Fibroblast of skin of back (primary cell): Measurements from ENCODE around the gene SLC38A4.
A peak's percentile ranks its signal among the peaks of the same experiment; 100 is the strongest.
"Not testable (repeated sequence)": the region's sequence is repeated elsewhere in the genome, so short reads cannot be mapped to it uniquely, and the experiment has no call there.

Source experiments
- DNase-seq: peaks from one replicate; pipeline ENCODE4 v3.0.0-alpha.2; 2013

Gene SLC38A4

GRCh38 chr12:46775796-46776195 lies 50.0 kb downstream of the SLC38A4 start:
- DNase-seq, result no peak

- DNase-seq, result no peak
Observed at GRCh38 chr12:46774322-46774633, 51.5 kb downstream of the SLC38A4 start.

GRCh38 chr12:46773586-46774321 lies 52.0 kb downstream of the SLC38A4 start:
- peak; percentile 88 for DNase-seq

DNA sequence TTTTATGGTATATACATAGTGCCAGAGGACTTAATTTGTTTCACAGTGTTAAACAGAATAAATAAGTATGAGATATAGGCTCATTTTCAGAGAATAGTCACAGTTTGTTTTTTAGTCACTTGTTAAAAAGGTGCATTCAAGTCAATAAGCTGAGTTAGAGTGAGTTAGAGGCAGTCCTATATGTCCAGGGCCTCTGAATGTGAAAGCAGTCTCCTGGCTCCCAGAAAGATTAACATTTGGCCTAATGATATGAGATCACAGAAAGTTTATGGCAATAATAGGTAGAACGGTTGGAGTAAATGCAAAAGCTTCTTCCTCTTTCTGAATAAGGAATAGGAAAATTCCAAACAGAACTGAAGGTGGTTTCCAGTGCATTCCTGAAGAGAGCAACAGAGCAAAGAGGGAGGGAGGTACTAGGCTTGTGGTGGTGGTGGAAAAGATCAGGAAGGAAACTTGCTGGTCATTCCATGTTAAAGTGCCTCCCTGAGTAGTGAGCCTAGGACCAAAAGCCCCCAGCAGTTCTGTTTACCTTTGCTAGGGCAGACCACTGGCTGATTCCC lies 54.4 kb downstream of the SLC38A4 start:
- DNase-seq, result peak; percentile 66

DNA sequence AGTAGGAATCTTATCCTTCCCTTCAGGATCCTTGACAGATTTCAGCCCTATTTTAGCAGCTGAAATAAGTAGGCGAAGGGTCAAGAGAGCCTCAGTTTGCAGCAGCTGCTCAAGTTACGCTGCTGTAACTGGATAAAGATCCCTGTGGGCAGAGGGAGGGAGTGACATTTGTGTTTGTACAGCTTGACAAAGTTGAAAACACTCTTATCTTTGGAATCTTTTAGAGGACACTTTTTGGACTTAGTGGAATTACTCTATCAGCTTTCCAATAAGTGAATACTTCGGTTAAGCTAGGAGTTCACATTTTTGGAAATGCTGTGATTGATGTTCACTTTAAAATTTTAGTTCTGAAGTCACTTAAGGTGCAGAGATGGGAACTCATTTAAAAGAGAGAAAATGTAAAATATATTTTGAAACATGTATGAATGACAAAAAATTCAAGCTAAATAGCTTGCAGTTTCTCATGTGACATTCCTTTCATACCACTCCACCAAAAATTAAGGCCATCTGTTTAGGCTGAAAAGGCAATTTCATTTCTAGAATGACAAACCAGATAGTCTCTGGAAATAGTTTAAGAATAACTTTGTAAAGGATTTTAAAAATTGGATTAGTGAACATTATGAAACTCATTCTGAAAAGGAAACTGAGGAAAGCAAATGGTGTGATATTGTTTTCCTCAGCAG lies 55.2 kb downstream of the SLC38A4 start:
- DNase-seq, result peak; percentile 74

GRCh38 chr12:46764005-46764404 lies 61.8 kb downstream of the SLC38A4 start:
- no peak for DNase-seq

- DNase-seq, result no peak
Observed at GRCh38 chr12:46763230-46763629, 62.6 kb downstream of the SLC38A4 start.

GRCh38 chr12:46754550-46754949 lies 71.2 kb downstream of the SLC38A4 start:
- no peak for DNase-seq

GRCh38 chr12:46752396-46752795 lies 73.4 kb downstream of the SLC38A4 start:
- DNase-seq, result no peak

GRCh38 chr12:46751173-46751572 lies 74.6 kb downstream of the SLC38A4 start:
- no peak for DNase-seq

GRCh38 chr12:46749322-46749721 lies 76.5 kb downstream of the SLC38A4 start:
- DNase-seq, result no peak

DNA sequence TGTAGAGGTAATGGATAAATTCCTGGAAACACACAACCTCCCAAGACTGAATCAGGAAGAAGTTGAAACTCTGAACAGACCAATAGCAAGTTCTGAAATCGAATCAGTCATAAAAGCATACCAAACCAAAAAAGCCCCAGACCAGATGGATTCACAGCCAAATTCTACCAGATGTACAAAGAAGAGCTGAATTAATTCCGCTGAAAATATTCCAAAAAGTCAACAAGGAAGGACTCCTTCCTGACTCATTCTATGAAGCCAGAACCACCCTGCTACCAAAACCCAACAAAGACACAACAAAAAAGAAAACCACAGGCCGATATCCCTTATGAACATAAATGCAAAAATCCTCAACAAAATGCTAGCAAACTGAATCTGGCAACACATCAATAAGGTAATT lies 81.5 kb downstream of the SLC38A4 start:
- DNase-seq, result peak; percentile 53

DNA sequence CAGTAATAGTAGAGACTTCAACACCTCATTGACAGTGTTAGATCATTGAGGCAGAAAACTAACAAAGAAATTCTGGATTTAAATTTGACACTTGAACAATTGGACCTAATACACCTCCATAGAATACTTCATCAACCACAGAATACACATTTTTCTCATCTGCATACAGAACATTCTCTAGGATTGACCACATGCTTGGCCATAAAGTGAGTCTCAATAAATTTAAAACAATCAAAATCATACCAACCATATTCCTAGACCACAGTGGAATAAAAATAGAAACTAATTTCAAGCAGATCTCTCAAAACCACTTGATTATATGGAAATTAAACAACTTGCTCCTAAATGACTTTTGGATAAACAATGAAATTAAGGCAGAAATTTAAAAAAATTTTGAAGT lies 82.3 kb downstream of the SLC38A4 start:
- DNase-seq, result peak; percentile 61

GRCh38 chr12:46742271-46742670 lies 83.5 kb downstream of the SLC38A4 start:
- DNase-seq, result not testable (repeated sequence)

DNA sequence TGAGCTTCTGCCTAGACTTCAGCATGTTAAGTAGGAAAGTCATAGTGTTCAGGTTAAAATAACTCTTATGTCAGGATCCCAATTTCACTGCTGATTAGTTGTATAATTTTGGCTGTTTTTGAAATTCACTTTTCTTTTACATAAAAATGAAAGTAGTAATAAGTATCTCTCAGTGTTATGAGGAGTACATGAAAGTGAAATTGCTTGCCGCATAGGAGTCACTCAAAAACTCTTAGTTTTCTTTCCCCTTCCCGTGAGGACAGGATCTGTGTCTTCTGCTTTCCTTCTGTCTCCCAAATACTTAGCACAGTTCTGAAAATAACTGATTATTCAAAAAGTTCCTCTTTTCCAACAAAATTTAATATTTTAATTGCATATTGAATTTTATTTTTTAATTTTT lies 100.5 kb downstream of the SLC38A4 start:
- DNase-seq, result no peak

DNA sequence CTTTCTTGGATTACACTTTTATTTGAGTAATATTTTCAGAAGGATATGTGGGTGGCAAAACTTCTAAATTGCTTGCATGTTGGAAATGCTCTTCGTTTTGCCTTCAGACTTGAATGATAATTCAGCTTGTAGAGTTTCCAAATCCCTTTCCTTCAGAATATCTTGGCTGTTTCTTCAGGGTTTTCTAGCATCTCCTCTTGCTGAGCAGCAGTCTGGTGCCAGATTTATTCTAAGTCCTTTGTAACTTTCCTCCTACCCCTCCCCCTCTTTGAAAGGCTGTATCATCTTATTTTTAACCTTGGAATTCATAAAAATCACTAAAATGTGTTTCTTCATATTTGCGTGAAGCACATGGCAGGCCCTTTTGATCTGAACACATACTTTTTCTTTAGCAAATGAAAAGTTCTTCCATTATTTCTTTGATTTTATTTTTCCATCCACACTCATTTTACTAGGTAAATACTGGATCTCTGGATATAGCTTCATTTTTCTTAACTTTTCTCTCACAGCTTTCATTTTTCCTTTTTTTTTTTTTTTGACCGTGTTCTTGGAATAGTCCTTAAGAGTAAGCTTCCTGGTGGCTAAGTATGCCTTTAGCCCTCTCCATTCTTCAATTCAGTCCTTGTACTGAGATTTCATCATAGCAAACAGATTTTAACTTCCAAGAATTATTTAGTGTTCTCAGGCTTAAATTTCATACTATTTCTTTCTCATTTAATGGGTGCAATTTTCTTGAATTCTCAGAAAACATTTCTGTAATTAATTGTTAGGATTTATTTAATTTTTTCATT lies 102.0 kb downstream of the SLC38A4 start:
- DNase-seq, result no peak

DNA sequence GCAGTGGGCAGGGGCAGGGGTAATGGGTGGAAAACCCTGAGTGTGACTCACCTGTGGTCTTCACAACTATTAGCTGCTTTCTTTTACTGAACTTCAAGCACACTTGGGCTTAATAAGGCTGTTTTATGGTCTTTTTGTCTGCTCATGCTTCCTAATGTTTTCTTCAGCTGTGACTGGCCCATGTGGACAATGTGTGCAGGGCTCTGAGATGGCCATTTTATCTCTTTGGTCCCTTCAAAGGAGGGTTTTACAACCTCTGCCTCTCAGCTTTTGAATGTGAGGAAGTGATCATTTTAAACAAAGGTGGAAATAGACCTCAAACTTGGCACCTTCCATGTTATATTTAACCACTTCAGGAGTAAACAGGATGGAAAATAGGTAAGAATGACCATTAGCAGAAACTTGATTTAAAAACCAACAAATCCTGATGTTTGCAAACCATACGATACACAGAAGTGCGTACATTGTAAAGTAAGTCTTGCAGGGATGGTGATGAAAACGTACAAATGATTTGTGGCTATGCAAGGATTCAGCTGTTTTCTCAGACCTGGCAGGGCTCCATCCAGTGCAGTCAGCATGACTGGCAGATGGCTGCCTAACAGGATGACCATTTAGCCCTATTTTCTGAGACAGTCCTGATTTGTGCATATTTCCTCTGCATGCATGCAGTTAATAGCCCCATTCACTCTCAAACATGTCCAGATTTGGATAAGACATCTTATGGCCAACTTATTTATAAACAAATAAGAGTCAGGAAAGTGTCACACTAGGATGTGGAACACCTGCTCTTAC lies 103.2 kb downstream of the SLC38A4 start:
- no peak for DNase-seq

GRCh38 chr12:46718495-46718894 lies 107.3 kb downstream of the SLC38A4 start:
- DNase-seq, result no peak

DNA sequence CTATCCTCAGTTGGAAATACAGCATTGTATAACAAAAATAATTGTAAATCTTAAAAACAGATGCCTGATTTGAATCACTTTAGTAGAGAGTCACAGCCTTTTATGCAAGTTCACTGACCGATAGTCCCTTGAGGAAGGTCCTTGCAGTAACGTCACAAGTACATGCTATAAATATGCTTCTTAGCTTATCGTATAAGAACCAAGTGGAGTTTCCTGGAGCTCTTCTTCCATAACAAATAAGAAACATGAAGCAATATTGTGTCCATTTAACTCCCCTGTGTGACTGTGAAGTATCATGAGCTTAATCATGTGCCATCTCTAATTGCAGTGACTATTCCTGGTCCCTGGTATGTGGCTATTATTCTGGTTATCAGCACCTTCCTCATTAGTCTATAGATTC lies 107.9 kb downstream of the SLC38A4 start:
- DNase-seq, result no peak

- no peak for DNase-seq
Observed at GRCh38 chr12:46717159-46717558, 108.6 kb downstream of the SLC38A4 start.
